HK-2 (cell line): ENCODE measurements around the gene PPP1R13B.
"Not testable (repeated sequence)": the region's sequence is repeated elsewhere in the genome, so short reads cannot be mapped to it uniquely, and the experiment has no call there.

Experiments
- DNase-seq: peaks from one replicate; pipeline ENCODE4 v3.0.0-alpha.2; 2018; ENCODE audit not compliant: unreplicated experiment

The PPP1R13B gene

DNA sequence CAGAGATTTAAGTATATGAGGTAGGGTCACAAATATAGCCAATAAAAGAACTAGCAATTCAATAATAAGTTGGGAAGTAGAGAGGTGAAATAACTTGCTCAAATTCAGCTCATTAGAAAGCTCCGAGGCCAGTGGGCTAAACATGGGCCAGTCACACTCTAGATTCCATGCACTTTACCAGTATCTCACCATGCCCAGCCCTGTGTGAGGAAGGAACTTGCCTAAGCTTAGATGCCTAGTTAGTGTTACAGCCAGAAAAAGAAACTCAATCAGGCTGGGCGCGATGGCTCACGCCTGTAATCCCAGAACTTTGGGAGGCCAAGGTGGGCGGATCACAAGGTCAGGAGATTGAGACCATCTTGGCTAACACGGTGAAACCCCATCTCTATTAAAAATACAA is 71.1 kb downstream of the PPP1R13B start:
- not testable (repeated sequence) for DNase-seq

GRCh38 chr14:103775506-103775905 is 71.9 kb downstream of the PPP1R13B start:
- DNase-seq, result no peak

DNA sequence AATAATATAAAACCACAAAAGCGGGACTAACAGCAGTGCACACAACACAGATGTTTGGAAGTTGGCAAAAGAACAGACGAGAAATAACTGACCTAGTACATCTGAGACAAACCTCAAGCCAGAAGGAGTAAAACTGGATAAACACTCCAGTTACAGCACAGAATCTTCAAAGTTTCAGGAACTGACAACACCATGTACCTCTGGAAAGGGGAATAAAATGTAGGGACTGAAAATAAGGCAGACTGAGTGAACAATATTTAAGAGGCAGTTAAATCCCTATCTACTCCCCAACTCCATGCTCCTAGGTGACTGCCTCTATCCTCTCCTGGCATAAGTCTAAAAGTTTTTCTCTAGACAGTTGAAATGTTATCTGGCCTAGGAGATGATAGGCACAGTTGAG is 73.9 kb downstream of the PPP1R13B start:
- DNase-seq, result no peak

DNA sequence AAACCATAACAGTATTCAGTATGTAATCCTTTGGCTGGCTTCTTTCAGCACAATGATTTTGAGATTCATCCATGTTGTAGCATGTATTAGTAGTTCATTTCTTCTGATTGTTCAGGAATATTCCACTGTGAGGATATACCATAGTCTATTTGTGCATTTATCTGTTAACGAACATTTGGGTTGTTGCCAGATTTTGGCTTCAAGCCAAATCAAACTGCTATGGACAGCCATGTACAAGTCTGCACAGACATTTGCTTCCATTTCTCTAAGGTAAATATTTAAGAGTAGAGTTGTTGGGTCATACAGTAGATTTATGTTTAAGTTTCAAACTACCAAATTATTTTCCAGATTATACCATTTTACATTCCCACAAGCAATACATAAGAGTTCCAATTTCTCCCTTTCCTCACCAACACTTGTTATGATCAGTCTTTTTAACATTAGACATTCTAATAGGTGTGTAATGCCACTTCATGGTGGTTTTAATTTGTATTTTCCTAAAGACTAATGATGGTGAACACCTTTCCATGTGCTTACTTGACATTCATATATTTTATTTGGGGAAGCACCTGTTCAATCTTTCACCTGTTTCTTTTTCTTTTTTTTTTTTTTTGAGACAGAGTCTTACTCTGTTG is 75.2 kb downstream of the PPP1R13B start:
- no peak for DNase-seq

- no peak for DNase-seq
Observed at GRCh38 chr14:103770902-103771301, 76.5 kb downstream of the PPP1R13B start.

GRCh38 chr14:103770500-103770899 is 76.9 kb downstream of the PPP1R13B start:
- DNase-seq, result no peak

GRCh38 chr14:103767336-103767894 is 80.0 kb downstream of the PPP1R13B start:
- DNase-seq, result no peak

- DNase-seq, result no peak
Observed at GRCh38 chr14:103765526-103765925, 81.8 kb downstream of the PPP1R13B start.

- DNase-seq, result no peak
Observed at GRCh38 chr14:103763730-103764488, 83.5 kb downstream of the PPP1R13B start.

DNA sequence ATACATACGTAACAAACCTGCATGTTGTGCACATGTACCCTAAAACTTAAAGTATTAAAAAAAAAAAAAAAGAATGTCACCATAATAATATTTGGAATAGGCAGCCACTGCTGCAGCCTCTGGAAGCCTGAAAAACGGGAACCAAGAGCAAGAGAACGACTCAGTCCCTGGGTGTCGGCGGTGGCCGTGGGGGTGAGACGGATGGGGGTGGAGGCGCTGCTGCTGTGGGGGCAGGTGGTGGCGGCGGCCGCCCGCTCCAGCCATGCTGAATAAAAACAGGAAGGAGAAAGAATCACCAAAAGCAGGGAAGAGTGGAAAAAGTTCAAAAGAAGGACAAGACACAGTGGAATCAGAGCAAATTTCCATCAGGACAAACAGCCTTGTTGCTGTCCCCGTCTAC is 84.8 kb downstream of the PPP1R13B start:
- DNase-seq, result no peak

DNA sequence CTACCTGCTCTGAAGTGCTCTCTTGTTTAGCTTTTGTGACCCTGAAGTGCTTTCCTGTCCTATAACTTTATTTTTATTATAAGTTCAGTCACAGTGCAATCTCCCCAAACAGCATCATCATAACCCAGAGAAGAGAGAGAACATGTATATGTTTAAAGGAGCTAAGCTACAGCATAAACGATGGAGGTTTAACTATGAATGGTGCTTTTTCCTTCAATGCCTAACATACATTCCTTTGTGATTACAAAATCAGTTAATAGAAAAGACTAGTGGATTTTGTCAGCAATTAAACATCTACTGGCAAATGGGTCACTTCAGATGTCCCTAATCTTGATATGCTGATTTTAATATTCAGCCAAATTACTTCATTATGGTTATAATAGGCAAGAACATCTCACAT is 85.3 kb downstream of the PPP1R13B start:
- DNase-seq, result no peak

- no peak for DNase-seq
Observed at GRCh38 chr14:103758059-103758776, 89.2 kb downstream of the PPP1R13B start.

DNA sequence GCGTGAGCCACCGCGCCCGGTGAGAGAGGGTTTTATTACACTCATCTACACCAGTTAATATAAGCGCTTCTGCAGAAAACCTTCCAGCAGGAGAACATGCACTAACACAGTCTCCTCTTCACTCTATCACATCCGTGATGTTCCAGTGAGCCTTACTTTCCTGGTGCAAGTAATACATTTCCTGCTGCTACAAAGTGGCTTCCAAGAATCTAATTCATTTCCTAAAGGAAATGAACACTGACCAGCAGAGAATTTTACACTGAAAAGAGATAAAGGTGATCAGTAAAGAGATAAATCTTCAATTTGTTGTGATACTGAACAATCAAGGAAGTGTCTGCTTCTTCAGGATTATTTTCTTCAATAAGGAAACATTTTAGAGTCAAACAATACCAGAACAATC is 92.3 kb downstream of the PPP1R13B start:
- no peak for DNase-seq

DNA sequence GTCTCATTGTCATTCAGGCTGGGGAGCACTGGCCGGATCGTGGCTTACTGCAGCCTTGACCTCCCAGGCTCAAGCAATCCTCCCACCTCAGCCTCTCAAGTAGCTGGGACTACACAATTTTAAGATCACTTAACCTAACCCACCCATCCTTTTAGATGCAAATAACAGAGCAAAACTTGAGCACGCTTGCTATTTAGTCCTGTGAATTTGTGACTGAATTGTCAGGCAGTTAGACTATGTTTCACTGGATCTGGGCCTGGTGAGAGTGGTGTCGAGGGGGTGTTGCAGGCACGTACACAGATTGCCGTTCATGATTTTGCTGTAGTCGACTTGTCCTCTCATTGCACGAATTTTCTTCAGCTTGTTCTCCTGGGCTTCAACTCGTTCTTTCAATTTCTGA is 93.6 kb downstream of the PPP1R13B start:
- DNase-seq, result no peak

DNA sequence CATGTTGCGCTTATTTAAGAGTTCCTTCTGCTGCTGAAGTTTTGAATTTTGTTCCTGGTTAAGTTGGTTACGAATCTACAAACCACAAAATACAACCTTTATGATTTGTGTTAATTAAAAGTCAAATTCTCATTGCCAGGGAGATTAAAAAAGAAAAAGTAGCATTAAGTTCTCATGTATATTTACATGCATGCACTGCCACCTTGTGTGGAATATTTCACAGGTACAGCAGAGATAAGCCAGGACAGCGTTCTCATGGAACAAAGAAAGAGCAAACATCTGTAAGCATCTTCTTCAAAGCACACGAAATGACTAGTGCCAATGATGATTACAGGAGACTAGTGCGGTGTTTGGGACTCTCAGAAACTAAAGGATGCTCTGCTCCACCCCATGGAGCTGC is 97.5 kb downstream of the PPP1R13B start:
- DNase-seq, result no peak

DNA sequence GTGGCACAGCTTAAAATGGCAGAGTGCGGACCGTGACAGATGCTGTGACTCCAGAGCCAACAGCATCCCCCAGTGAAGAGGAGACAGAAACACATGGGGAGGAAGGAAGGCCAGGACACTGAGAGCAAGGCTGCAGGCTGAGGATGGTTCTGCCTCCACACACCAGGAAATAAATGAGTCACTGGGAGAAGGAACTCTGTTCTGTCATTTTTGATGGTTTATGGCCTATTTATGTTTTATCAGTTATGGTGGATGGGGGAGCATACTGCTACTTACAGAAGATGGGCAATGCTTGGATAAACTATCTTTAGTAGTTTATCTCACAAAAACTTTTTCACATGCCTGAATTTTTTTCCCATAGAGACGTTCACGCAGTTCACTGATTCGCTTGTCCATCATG is 97.9 kb downstream of the PPP1R13B start:
- DNase-seq, result no peak

DNA sequence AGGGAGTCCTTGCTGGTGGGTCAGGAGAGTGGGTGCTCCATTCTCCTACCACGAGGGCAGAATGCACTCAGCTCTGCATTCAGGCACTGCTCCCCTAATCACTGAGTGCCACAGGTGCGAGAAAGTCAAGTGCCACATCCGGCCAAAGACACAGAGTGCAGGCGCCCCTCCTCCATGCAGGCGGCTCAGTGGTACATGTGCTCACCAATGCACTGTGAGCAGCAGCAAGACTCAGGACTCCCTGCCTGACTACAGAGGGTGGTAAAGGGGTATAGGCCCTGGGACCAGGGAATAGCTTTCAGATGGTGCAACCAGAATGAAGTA is 98.9 kb downstream of the PPP1R13B start:
- DNase-seq, result no peak

- DNase-seq, result peak; percentile 77
Observed at GRCh38 chr14:103746701-103747100, 100.7 kb downstream of the PPP1R13B start.

DNA sequence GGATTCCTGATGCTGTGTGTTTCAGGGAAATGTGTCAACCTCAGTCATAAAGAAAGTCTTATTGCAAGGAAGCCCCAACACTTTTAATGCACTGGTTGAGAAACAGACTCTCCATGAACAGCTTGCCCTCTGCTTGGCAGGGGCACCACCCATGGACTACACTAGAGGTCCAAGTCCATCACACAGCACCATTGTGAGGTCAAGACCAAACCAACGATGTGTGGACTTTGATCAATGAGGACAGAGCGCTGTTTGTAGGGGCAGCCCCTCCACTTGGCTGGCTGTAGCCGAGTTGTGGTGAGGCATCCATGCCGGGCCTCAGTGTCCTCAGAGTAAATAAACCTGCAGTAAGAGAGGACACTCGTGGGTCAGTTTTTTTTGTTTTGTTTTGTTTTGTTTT is 102.0 kb downstream of the PPP1R13B start:
- DNase-seq, result no peak

DNA sequence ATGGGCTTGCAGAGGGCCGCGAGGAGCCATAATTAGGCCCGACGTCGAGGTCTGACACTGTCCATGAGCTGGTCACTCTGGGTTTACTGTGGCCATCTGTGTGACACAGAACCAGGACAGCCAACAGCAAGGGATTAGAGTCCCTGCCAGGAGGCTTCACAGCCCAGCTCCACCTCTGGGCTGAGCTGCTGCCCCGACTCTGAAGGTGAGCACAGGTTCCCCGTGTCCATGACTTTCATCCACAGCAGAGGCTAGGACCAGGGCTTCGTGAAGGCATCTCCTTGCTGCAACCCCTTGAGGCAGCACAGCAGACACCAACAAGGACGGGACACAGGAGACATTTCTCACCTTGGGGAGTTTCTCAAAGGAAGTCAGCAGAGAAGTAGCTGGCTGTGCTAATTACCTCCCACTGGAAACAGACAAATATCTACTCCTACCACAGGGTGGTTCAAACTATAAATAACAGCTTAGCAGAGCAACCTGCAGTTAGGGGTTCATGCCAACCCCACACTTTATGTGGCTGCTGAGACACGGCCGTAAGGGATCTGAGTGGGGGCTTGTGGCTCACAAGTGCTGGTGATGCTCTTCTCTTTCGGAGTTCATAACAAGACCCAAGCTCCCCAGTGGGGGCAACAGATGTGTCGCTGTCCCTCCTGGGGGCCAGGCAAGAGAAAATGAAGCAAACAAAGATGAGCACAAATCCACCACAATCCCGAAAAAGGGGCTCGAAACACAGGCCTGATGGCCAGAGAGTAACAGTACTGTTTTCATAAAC is 102.6 kb downstream of the PPP1R13B start:
- no peak for DNase-seq

GRCh38 chr14:103743691-103744090 is 103.7 kb downstream of the PPP1R13B start:
- no peak for DNase-seq
